ENCODE data around the gene TRAPPC2L. TPM values are rescaled to one million over a fixed set of nuclear protein-coding genes. Genes with fewer than 3 reads are reported as not detected.
A peak's percentile ranks its signal among the peaks of the same experiment; 100 is the strongest.

Gene TRAPPC2L
- total and polyA plus RNA-seq, 2 of the 13 experiments (the other 11 are each of a cell fraction or from before 2014, with no cell fraction given) = 96.3 to 107 TPM

GRCh38 chr16:88810912-88811768 is 45.8 kb upstream of the TRAPPC2L start (continued):
- TF ChIP-seq ZBTB49 (CRISPR knock-in tag; IDR thresholded peaks at IDR 0.05; ENCODE audit: borderline replicate concordance) = no peak
- 0 out of 2 replicates have a peak, but pooled peaks have one; percentile 24 for TF ChIP-seq ZNF792 (CRISPR knock-in tag; IDR thresholded peaks at IDR 0.05)
- no peak for TF ChIP-seq NFE2 (CRISPR knock-in tag; IDR thresholded peaks at IDR 0.05)
- no peak for TF ChIP-seq ZBED4 (CRISPR knock-in tag; IDR thresholded peaks at IDR 0.05; ENCODE audit: borderline replicate concordance)
- TF ChIP-seq ISL2 (CRISPR knock-in tag; IDR thresholded peaks at IDR 0.05) = no peak
- TF ChIP-seq ZFX (CRISPR knock-in tag; IDR thresholded peaks at IDR 0.05; ENCODE audit: low read depth) = no peak
- peak; percentile 71 for TF ChIP-seq ZNF776 (CRISPR knock-in tag; IDR thresholded peaks at IDR 0.05)
- TF ChIP-seq MTERF4 (CRISPR knock-in tag; IDR thresholded peaks at IDR 0.05) = no peak; the same call in 1 of the 2 replicates
- TF ChIP-seq ZBTB40 (IDR thresholded peaks at IDR 0.05) = no peak
- no peak; the same call in 1 of the 2 replicates for TF ChIP-seq ZBTB40 (CRISPR knock-in tag; IDR thresholded peaks at IDR 0.05)
- TF ChIP-seq ZNF576 (CRISPR knock-in tag; IDR thresholded peaks at IDR 0.05) = peak; percentile 65; the same call in 1 of the 2 replicates

Data from HepG2 (cell line).